KMS-11 (cell line): ENCODE measurements around the gene ADNP2.

Source experiments
- H2AFZ ChIP-seq: fragments of 200-600 bp; sonication (generic); 2 replicates; pipeline ENCODE4 v1.6.1; 2016; ENCODE audit warnings: antibody characterized with exemption, mixed run types, low read depth
- H3K27ac ChIP-seq: fragments of 200-600 bp; sonication (generic); 2 replicates; pipeline ENCODE4 v1.6.1; 2016; ENCODE audit warnings: mild to moderate bottlenecking, mixed run types
- H3K27me3 ChIP-seq: fragments of 200-600 bp; sonication (generic); 2 replicates; pipeline ENCODE4 v1.6.1; 2017; ENCODE audit warnings: mild to moderate bottlenecking, low read depth, mixed run types, moderate library complexity; ENCODE audit not compliant: insufficient read depth
- H3K36me3 ChIP-seq: fragments of 200-600 bp; sonication (generic); 2 replicates; pipeline ENCODE4 v1.6.1; 2017; ENCODE audit warnings: mild to moderate bottlenecking, mixed run types; ENCODE audit not compliant: insufficient read depth
- H3K4me1 ChIP-seq: fragments of 200-600 bp; sonication (generic); 2 replicates; pipeline ENCODE4 v1.6.1; 2016; ENCODE audit warnings: mild to moderate bottlenecking, low read depth, mixed run types; ENCODE audit not compliant: poor library complexity, severe bottlenecking
- H3K4me2 ChIP-seq: fragments of 200-600 bp; sonication (generic); 2 replicates; pipeline ENCODE4 v1.7.0; 2016; ENCODE audit warnings: mild to moderate bottlenecking, mixed run types
- H3K4me3 ChIP-seq: fragments of 200-600 bp; sonication (generic); IDR thresholded peaks from 2 replicates; pipeline ENCODE4 v1.6.1; 2017; ENCODE audit warnings: low read depth, low read length, mixed read lengths; ENCODE audit not compliant: insufficient read depth
- H3K79me2 ChIP-seq: fragments of 200-600 bp; sonication (generic); 2 replicates; pipeline ENCODE4 v1.6.1; 2016; ENCODE audit warnings: low read depth, mixed run types; ENCODE audit not compliant: insufficient read depth
- H3K9ac ChIP-seq: fragments of 200-600 bp; sonication (generic); 2 replicates; pipeline ENCODE4 v1.6.1; 2016; ENCODE audit warnings: mild to moderate bottlenecking, mixed run types
- H4K20me1 ChIP-seq: fragments of 200-600 bp; sonication (generic); 2 replicates; pipeline ENCODE4 v1.6.1; 2016; ENCODE audit warnings: mild to moderate bottlenecking, mixed run types; ENCODE audit not compliant: insufficient read depth
- CTCF ChIP-seq: fragments of 200-600 bp; sonication (generic); conservative IDR thresholded peaks from 2 replicates; pipeline ENCODE4 v1.6.1; 2017; ENCODE audit warnings: low read depth, mild to moderate bottlenecking, antibody characterized with exemption, low read length, moderate library complexity, mixed read lengths

The ADNP2 gene

DNA sequence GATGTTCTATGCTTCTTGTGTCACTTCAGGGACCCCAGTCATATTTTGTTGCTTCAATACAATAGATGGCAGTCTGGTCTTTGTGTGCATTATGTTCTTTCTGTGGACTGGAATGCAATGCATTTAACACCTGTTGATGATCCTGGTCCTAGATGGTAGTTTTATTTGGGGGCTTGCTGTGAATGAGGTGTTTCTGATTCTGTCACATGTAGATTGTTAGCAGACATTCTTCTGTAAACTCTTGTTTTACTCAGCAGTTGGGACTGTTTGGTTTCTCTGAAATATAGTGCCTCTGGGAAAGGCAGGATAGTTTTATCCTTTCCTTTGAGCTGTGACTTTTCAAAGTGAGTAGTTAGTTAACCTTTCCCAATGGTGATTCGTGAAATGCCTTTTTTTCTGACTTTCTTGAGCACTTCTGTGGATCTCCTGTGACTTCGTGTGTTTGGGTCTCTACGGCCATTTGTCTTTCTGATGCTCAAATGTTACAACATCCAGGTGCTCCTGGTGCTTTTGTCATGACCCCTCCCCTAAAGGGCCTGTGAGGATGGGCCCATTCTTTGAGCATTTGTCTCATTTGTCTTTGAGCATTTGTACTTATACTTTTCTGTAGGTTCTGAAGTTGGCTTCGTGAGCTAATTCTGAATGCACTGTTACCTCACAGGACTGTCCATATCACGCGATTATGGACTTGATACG, 20.8 kb downstream of the ADNP2 start:
- Histone ChIP-seq H4K20me1 (no peaks in the 10 kb centered on the region), H3K4me3 (no peak overlapping the region), H2AFZ (no peak overlapping the region), H3K9ac (no peak overlapping the region), H3K79me2 (peaks cover 52% of the 10 kb centered on the region), H3K4me1 (no peaks in the 10 kb centered on the region), H3K27ac (no peak overlapping the region), H3K27me3 (no peaks in the 10 kb centered on the region), H3K4me2 (no peak overlapping the region), H3K36me3 (no peaks in the 10 kb centered on the region)
- TF ChIP-seq CTCF = no peak

DNA sequence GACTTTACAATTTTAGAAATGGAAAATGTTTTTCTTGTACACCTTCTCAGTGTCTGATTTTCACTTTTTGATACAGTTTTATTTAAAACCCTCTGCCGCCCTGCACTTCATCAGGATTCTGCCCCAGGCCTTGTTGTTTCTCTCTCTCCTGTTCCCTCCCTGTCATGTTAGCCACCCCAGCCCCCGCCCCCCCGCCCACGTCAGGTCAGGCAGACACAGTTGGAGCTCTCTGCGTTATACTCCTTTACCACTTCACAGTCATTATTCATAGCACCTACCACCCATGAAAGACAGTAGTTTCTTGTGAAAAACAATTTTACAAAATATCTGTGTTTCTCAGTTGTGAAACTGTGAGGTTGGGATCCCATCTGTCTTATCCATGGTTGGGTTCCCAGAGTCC, 21.5 kb downstream of the ADNP2 start:
- Histone ChIP-seq H3K27ac (no peak overlapping the region), H3K4me2 (no peak overlapping the region), H2AFZ (no peak overlapping the region), H3K9ac (no peak overlapping the region), H4K20me1 (no peaks in the 10 kb centered on the region), H3K79me2 (peaks cover 45% of the 10 kb centered on the region; the same call in 1 of the 2 replicates), H3K27me3 (no peaks in the 10 kb centered on the region), H3K4me3 (no peak overlapping the region), H3K36me3 (no peaks in the 10 kb centered on the region), H3K4me1 (no peaks in the 10 kb centered on the region)
- no peak for TF ChIP-seq CTCF

DNA sequence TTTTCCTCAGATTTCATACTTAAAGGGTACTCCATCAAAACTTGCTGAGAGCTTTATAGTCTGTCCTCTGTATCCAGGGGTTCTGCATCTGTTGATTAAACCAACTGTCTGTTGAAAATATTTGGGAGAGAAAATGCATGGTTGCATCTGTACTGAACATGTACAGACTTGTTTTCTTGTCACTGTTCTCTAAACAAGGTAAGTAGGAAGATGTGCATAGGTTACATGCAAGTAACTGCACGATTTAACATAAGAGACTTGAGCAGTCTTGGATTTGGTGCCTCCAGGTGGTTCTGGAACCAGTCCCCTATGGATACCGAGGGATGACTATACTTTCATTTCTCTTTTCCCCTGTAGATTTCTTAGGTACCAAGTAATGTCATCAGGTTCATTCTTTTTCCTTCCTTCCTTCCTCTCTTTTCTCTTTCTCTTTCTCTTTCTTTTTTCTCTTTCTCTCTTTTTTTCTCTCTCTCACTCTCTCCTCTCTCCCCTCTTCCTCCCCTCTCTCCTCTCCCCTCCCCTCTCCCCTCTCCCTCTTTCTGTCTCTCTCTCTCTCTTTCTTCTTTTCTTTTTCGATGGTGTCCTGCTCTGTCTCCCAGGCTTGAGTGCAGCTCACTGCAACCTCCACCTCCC, 23.2 kb downstream of the ADNP2 start:
- Histone ChIP-seq H3K4me1 (no peaks in the 10 kb centered on the region), H3K4me2 (no peak overlapping the region), H3K27me3 (no peaks in the 10 kb centered on the region), H2AFZ (no peak overlapping the region), H4K20me1 (no peaks in the 10 kb centered on the region), H3K4me3 (no peak overlapping the region), H3K79me2 (peaks cover 29% of the 10 kb centered on the region; the same call in 1 of the 2 replicates), H3K9ac (no peak overlapping the region), H3K36me3 (no peaks in the 10 kb centered on the region; the same call in 1 of the 2 replicates), H3K27ac (no peak overlapping the region)
- no peak for TF ChIP-seq CTCF

DNA sequence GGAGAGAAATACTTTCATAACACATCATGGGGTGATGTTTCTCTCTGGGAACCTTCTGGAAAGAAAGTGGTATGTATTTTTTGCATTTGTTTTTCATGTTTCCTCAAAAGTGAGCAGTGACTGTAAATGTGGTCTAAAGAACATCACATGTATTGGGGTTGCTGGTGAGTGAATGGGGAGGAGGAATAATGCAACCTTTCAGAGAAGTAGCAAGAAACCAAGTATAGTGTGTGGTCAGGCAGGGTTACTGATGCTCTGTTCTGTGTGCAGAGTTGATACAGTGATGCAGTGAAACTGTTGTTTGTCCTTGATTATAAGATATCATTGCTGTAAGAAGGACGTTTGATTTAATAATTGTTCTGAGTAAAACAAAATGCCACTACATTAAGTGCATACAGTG, 24.1 kb downstream of the ADNP2 start:
- Histone ChIP-seq H3K4me3 (no peak overlapping the region), H3K79me2 (peaks cover 20% of the 10 kb centered on the region; the same call in 1 of the 2 replicates), H3K27me3 (no peaks in the 10 kb centered on the region), H3K36me3 (no peaks in the 10 kb centered on the region; the same call in 1 of the 2 replicates), H3K9ac (no peak overlapping the region), H3K27ac (no peak overlapping the region), H2AFZ (no peak overlapping the region), H4K20me1 (no peaks in the 10 kb centered on the region), H3K4me2 (no peak overlapping the region), H3K4me1 (no peaks in the 10 kb centered on the region)
- TF ChIP-seq CTCF = no peak
